ENCODE results near the gene SLC39A13.

The SLC39A13 gene

DNA sequence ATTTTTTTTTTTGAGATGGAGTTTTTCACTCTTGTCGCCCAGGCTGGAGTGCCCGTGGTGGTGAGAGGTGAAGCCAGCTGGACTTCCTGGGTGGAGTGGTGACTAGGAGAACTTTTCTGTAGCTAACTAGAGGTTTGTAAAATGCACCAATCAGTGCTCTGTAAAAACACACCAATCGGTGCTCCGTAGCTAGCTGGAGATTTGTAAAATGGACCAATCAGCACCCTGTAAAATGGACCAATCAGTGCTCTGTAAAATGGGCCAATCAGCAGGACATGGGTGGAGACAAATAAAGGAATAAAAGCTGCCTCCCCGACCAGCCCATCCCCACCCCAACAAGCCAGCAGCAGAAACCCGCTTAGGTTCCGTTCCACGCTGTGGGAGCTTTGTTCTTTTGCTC is 45.0 kb downstream of the SLC39A13 start:
- no peak for DNase-seq (ENCODE audit: low read depth in 2 of 2)

DNA sequence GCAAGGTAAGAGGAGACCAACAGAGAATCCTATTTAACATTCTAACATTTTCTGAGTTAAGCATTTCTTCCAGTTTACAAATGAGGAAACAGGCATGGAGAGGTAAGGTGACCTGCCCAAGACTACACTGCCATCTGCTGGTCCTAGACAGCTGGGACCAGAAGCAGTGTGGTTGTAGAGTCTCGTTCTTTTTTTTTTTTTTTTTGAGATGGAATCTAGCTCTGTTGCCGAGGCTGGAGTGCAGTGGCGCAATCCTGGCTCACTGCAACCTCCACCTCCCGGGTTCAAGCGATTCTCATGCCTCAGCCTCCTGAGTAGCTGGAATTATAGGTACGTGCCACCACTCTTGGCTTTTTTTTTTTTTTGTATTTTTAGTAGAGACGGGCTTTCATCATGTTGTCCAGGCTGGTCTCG is 45.9 kb downstream of the SLC39A13 start:
- peak; percentile 24 to 35 for DNase-seq (ENCODE audit: low read depth in 2 of 2)

DNA sequence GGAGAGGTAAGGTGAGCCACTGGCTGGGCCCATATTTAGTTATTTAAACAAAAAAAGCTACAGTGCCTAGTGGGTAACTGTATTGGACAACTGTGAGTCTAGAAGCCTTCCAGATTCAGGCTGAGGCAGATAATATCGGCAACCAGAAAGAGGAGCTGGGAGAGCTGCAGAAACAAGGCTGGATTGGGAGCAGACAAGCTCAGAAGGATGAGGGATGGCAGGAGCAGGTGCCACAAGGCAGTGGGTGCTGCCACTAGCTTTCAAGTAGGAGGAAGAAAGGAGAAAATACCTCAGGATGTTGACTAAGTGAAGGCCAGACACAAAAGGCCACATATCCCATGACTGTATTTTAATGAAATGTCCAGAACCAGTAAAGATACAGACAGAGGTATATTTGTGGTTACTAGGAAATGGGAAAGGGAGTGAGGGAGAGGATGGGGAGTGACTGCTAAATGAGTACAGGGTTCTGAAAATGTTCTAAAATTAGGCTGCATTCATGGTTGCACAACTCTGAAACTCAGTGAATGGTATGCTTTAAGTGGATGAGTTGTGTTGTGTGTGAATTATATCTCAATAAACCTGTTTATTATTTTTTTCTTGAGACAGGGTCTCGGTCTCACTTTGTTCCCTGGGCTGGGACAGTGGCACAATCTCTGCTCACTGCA is 52.3 kb downstream of the SLC39A13 start:
- no peak for DNase-seq (ENCODE audit: low read depth in 2 of 2)

DNA sequence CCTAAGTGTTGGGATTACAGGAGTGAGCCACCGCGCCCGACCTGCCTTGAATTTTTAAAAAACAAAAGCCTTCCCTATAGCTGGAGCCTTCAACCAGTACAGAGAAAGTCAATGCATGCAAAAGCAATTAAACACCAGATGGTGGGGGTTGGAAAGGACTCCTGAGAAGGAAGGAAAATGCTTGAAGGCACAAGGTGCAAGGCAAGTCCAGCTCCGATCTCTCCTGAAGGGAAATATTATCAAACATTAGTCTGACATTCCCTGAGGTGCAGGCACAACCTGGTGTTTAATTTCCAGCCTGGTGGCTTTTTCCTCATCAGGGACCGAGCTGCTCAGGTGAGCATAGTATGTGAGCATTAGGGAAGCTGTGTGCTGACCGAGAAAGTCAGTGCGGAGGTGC is 53.5 kb downstream of the SLC39A13 start:
- DNase-seq (ENCODE audit: low read depth in 2 of 2): no peak

DNA sequence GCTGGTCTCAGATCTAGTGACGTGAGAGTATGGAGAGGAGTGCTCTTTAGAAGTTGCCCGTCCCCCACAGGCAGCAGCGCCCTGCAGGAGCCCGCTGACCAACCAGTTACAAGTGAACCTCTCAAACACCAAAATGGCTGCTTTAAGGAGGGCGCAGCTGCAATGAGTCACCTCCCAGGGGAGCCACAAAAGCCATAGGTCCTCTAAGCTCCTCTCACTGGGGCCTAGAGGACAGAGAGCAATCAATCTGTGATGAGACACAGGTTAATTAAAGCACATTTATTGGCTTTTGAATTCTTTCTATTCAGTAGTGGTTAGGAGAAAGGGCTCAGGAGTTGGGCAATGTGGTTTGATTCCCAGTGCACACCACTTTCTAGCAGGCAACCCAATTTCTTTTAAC is 56.1 kb downstream of the SLC39A13 start:
- DNase-seq (ENCODE audit: low read depth in 2 of 2): no peak

All from activated CD8-positive, alpha-beta memory T cell treated with anti-CD3 and anti-CD28 coated beads for 4 hours (primary cell).